SU-DHL-6 (cell line): Measurements from ENCODE around the gene ZNF33A.
"Not testable (repeated sequence)": the region's sequence is repeated elsewhere in the genome, so short reads cannot be mapped to it uniquely, and the experiment has no call there.

ENCODE experiments used
- H2AFZ ChIP-seq: fragments of 200-600 bp; sonication (generic); 2 replicates; pipeline ENCODE4 v1.6.1; 2014; ENCODE audit warnings: low read depth, mild to moderate bottlenecking, moderate library complexity, mixed read lengths, antibody characterized with exemption, low read length; ENCODE audit not compliant: severe bottlenecking
- H3F3A ChIP-seq: fragments of 200-600 bp; shearing (Covaris generic); 2 replicates; pipeline ENCODE4 v1.6.0; 2016; ENCODE audit warnings: antibody characterized with exemption, mild to moderate bottlenecking; ENCODE audit not compliant: insufficient read depth
- H3K27ac ChIP-seq: fragments of 200-600 bp; sonication (generic); 2 replicates; pipeline ENCODE4 v1.5.1; 2016; ENCODE audit warnings: low read depth, mild to moderate bottlenecking, low read length, moderate library complexity, mixed read lengths
- H3K27me3 ChIP-seq: fragments of 200-600 bp; sonication (generic), shearing (Covaris generic); 2 replicates; pipeline ENCODE4 v1.6.0; 2014; ENCODE audit warnings: mild to moderate bottlenecking, low read length
- H3K36me3 ChIP-seq: fragments of 200-600 bp; sonication (generic); 2 replicates; pipeline ENCODE4 v1.6.1; 2014; ENCODE audit warnings: mild to moderate bottlenecking, low read length, mixed read lengths
- H3K4me2 ChIP-seq: fragments of 300-600, 200-600 bp; shearing (Covaris generic), sonication (generic); 2 replicates; pipeline ENCODE4 v1.6.0; 2014; ENCODE audit warnings: low read length, low read depth, mild to moderate bottlenecking; ENCODE audit not compliant: poor library complexity, severe bottlenecking
- H3K4me3 ChIP-seq: fragments of 200-600 bp; sonication (generic); 2 replicates; pipeline ENCODE4 v1.5.1; 2014; ENCODE audit warnings: antibody characterized with exemption, low read length, mild to moderate bottlenecking, mixed read lengths; ENCODE audit not compliant: insufficient read depth, poor library complexity, severe bottlenecking
- H3K79me2 ChIP-seq: fragments of 200-600 bp; sonication (generic); 2 replicates; pipeline ENCODE4 v1.6.1; 2014; ENCODE audit warnings: mild to moderate bottlenecking, low read length, moderate library complexity; ENCODE audit not compliant: insufficient read depth
- H3K9ac ChIP-seq: fragments of 200-600 bp; sonication (generic); 2 replicates; pipeline ENCODE4 v1.7.0; 2014; ENCODE audit warnings: mild to moderate bottlenecking, low read length
- H3K9me2 ChIP-seq: fragments of 200-600 bp; sonication (generic); replicated peaks from 2 replicates; pipeline ENCODE4 v1.6.1; 2014; ENCODE audit warnings: low read length; ENCODE audit not compliant: insufficient read depth
- H3K9me3 ChIP-seq: fragments of 200-600 bp; sonication (generic); 2 replicates; pipeline ENCODE4 v1.6.1; 2014; ENCODE audit warnings: low read length, mixed read lengths; ENCODE audit not compliant: insufficient read depth
- H4K20me1 ChIP-seq: fragments of 200-600 bp; sonication (generic); 2 replicates; pipeline ENCODE4 v1.6.1; 2014; ENCODE audit warnings: low read depth, mild to moderate bottlenecking, antibody characterized with exemption, low read length, moderate library complexity, mixed read lengths
- CTCF ChIP-seq: fragments of 200-600 bp; sonication (generic); IDR thresholded peaks from one replicate; pipeline ENCODE4 v1.5.1; 2017; ENCODE audit warnings: antibody characterized with exemption, mild to moderate bottlenecking, low read length, moderate library complexity; ENCODE audit not compliant: insufficient read depth, poor library complexity, severe bottlenecking
- EZH2phosphoT487 ChIP-seq: fragments of 200-600 bp; sonication (generic), shearing (Covaris generic); conservative IDR thresholded peaks from 2 replicates; pipeline ENCODE4 v1.6.1; 2018; ENCODE audit warnings: mild to moderate bottlenecking, antibody characterized with exemption, low read length, moderate library complexity, mixed read lengths

ZNF33A gene

GRCh38 chr10:38007991-38008390, 2.5 kb upstream of the ZNF33A start:
- Histone ChIP-seq H3K9me2 (no peaks in the 10 kb centered on the region), H3K36me3 (no peaks in the 10 kb centered on the region), H2AFZ (no peak overlapping the region), H3K9me3 (no peaks in the 10 kb centered on the region), H3F3A (no peaks in the 10 kb centered on the region), H4K20me1 (no peaks in the 10 kb centered on the region), H3K27ac (no peak overlapping the region), H3K79me2 (peaks cover 19% of the 10 kb centered on the region), H3K27me3 (no peaks in the 10 kb centered on the region), H3K4me3 (no peak overlapping the region), H3K9ac (no peak overlapping the region), H3K4me2 (no peak overlapping the region)
- TF ChIP-seq EZH2phosphoT487 (no peak), CTCF (no peak)

DNA sequence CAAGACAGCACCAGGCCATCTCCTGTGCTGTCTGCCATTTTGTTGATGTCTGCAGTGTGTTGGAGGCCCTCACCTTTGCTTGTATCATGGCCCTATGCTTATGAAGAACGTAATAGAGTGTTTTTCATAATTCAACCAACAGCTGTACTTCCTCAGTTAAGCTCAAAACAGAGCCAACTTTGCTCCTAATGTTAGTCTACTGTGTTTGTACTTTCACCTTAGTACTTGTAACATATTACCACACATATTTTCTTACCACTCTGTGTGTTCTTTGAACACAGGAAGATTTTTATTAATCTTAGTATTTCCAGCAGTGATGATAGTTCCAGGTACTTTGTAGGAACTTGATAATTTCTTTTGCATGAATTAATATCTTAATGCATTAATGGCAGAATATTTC, 5.9 kb downstream of the ZNF33A start:
- Histone ChIP-seq H3K36me3 (peaks cover 59% of the 10 kb centered on the region), H3K9me3 (peaks cover 2% of the 10 kb centered on the region; the same call in 1 of the 2 replicates), H3K27me3 (no peaks in the 10 kb centered on the region), H4K20me1 (no peaks in the 10 kb centered on the region), H3F3A (no peaks in the 10 kb centered on the region), H3K9me2 (no peaks in the 10 kb centered on the region), H3K9ac (no peak overlapping the region), H3K79me2 (peaks cover 34% of the 10 kb centered on the region), H3K4me2 (no peak overlapping the region), H3K27ac (no peak overlapping the region), H3K4me3 (no peak overlapping the region), H2AFZ (no peak overlapping the region)
- TF ChIP-seq CTCF (no peak), EZH2phosphoT487 (no peak)

DNA sequence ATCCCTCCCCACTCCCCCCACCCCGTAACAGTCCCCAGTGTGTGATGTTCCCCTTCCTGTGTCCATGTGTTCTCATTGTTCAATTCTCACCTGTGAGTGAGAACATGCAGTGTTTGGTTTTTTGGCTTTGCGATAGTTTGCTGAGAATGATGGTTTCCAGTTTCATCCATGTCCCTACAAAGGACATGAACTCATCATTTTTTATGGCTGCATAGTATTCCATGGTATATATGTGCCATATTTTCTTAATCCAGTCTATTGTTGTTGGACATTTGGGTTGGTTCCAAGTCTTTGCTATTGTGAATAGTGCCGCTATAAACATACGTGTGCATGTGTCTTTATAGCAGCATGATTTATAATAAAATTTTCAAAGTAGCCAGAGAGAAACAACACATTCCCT, 8.6 kb downstream of the ZNF33A start:
- not testable (repeated sequence) for H3K4me3 ChIP-seq

DNA sequence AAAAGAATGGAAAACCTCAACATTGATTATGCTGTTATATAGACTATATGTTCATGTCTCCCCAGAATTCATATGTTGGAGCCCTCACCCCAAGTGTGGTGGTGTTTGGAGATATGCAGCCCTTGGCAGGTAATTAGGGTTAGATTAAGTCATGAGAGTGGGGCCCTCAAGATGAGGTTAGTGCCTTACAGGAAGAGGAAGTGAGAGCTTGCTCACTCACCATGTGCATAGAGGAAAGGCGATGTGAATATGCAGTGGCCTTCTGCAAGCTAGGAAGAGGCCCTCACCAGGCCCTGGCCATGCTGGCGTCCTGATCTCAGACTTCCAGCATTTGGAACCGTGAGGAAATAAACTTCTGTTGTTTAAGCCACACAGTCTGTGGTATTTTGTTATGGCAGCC, 14.8 kb downstream of the ZNF33A start:
- H3K4me3 ChIP-seq = no peak overlapping the region
- H4K20me1 ChIP-seq = no peaks in the 10 kb centered on the region
- H3K9me3 ChIP-seq = no peaks in the 10 kb centered on the region
- H3K27ac ChIP-seq = peak overlapping the region; percentile 32; the same call in 1 of the 2 replicates
- H3K36me3 ChIP-seq = peaks cover 38% of the 10 kb centered on the region
- H3K4me2 ChIP-seq = peak overlapping the region; percentile 14
- no peak overlapping the region for H2AFZ ChIP-seq
- H3K9ac ChIP-seq = no peak overlapping the region
- H3K27me3 ChIP-seq = no peaks in the 10 kb centered on the region
- H3K9me2 ChIP-seq = no peaks in the 10 kb centered on the region
- TF ChIP-seq CTCF (no peak), EZH2phosphoT487 (no peak)
- 0 out of 2 replicates have a peak, but pooled peaks cover 7% of the 10 kb centered on the region for H3K79me2 ChIP-seq
- 0 out of 2 replicates have a peak, but pooled peaks cover 11% of the 10 kb centered on the region for H3F3A ChIP-seq

More for the DNA sequence above, 8.6 kb downstream of the ZNF33A start:
- Histone ChIP-seq H3K79me2 (peaks cover 13% of the 10 kb centered on the region), H3K36me3 (peaks cover 62% of the 10 kb centered on the region)
- not testable (repeated sequence) for H3K9me2 ChIP-seq, H2AFZ ChIP-seq, H3K27me3 ChIP-seq, H3K4me2 ChIP-seq, H4K20me1 ChIP-seq, H3K9me3 ChIP-seq, H3K27ac ChIP-seq, H3K9ac ChIP-seq, H3F3A ChIP-seq
